Measurements from ENCODE around the gene HBEGF. TPM values are rescaled to one million over a fixed set of nuclear protein-coding genes. Genes with fewer than 3 reads are reported as not detected.

HBEGF gene
- total and polyA plus RNA-seq, 10 donors = 1.2 to 16.2 (median 6.9) TPM

- Histone ChIP-seq H3K4me1 (peaks cover 0 to 32% (median 18%) of the 10 kb centered on the region in 6 donors), H3K9me3 (no peaks in the 10 kb centered on the region), H3K27me3 (replicated peaks in 1 of 7) (no peaks in the 10 kb centered on the region), H3K27ac (peak overlapping the region in 7 of 8 donors; percentile 21 to 74 (median 66)), H3K4me3 (no peak overlapping the region), H3K36me3 (no peaks in the 10 kb centered on the region)
- TF ChIP-seq POLR2AphosphoS5 (IDR thresholded peaks at IDR 0.05) = peak in 1 of 3 donors; percentile 57
- TF ChIP-seq CTCF (IDR thresholded peaks at IDR 0.05 in 8 of 11, conservative IDR thresholded peaks at IDR 0.05 in 3 of 11) = no peak
- DNase-seq = no peak
- intact Hi-C loops (cut with DNase I; ENCODE audit: low total_unique reads) = no loop called here
- WGBS, 5 donors = 12 to 17% (median 16%) methylated on average over 4 of the region's 4 CpGs
Observed at GRCh38 chr5:140312067-140312790, 34.2 kb downstream of the HBEGF start.

DNA sequence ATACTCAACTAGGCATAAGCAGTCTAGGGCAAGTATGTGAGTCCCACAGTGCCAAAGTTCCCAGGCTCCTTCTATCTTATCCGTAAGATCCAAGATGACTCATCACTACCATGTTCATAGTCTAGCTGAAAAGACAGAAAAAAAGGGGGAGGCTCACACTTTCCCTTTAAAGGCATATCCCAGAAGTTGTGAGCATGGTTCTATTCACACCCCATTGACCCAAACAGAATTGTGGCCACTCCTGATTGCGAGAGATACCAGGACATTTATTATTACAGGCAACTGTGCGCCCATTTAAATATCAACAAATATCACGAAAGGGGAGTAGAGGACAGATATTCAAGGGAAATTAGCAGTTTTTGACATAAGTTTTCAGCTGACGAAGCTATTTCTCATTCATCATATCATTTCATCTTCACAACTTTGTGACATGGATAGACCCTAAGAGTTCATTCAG lies 35.4 kb downstream of the HBEGF start:
- 87 to 92% (median 89%) methylated on average over 5 of the region's 5 CpGs for WGBS, 5 donors
- Histone ChIP-seq H3K4me1 (peaks cover 0 to 32% (median 18%) of the 10 kb centered on the region in 6 donors), H3K36me3 (no peaks in the 10 kb centered on the region), H3K9me3 (no peaks in the 10 kb centered on the region), H3K27ac (peak overlapping the region in 3 of 8 donors; percentile 51 to 67 (median 66)), H3K27me3 (replicated peaks in 1 of 7) (no peaks in the 10 kb centered on the region), H3K4me3 (no peak overlapping the region)
- no peak for DNase-seq
- TF ChIP-seq POLR2A (IDR thresholded peaks at IDR 0.05) (no peak), CTCF (IDR thresholded peaks at IDR 0.05 in 8 of 11, conservative IDR thresholded peaks at IDR 0.05 in 3 of 11) (no peak), POLR2AphosphoS5 (IDR thresholded peaks at IDR 0.05) (no peak)
- intact Hi-C loops (cut with DNase I; ENCODE audit: low total_unique reads) = no loop called here

DNA sequence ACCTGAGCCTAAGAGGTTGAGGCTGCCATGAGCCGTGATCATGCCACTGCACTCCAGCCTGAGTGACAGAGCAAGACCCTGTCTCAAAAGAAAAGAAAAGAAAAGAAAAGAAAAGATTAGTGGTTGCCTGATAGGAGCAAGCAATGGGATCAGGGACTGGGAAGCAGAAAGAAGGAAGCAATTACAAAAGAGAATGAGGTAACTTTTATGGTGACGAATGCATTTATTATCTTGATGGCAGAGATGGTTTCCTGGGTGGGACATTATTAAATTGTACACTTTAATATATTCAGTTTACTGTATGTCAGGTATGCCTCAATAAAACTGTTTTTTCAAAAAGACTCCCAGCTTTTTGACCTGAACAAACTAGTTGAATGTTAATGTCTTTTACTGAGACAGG lies 36.0 kb downstream of the HBEGF start:
- DNase-seq = no peak
- Histone ChIP-seq H3K4me3 (no peak overlapping the region), H3K36me3 (no peaks in the 10 kb centered on the region), H3K27ac (no peak overlapping the region), H3K4me1 (peaks cover 0 to 32% (median 18%) of the 10 kb centered on the region in 6 donors), H3K27me3 (replicated peaks in 1 of 7) (no peaks in the 10 kb centered on the region), H3K9me3 (no peaks in the 10 kb centered on the region)
- intact Hi-C loops (cut with DNase I; ENCODE audit: low total_unique reads) = no loop called here
- WGBS, 5 donors = 66 to 83% (median 70%) methylated on average over 2 of the region's 2 CpGs
- TF ChIP-seq CTCF (IDR thresholded peaks at IDR 0.05 in 8 of 11, conservative IDR thresholded peaks at IDR 0.05 in 3 of 11) (no peak), POLR2AphosphoS5 (IDR thresholded peaks at IDR 0.05) (no peak), POLR2A (IDR thresholded peaks at IDR 0.05) (no peak)

GRCh38 chr5:140309706-140310249 lies 36.6 kb downstream of the HBEGF start:
- no peaks in the 10 kb centered on the region for H3K36me3 ChIP-seq
- H3K27me3 ChIP-seq (replicated peaks in 1 of 7) = no peaks in the 10 kb centered on the region
- no peak overlapping the region for H3K4me3 ChIP-seq
- WGBS, 5 donors = 88 to 95% (median 90%) methylated on average over 3 of the region's 3 CpGs
- TF ChIP-seq POLR2AphosphoS5 (IDR thresholded peaks at IDR 0.05) = no peak
- TF ChIP-seq CTCF (IDR thresholded peaks at IDR 0.05 in 8 of 11, conservative IDR thresholded peaks at IDR 0.05 in 3 of 11) = no peak
- no peak for TF ChIP-seq POLR2A (IDR thresholded peaks at IDR 0.05)
- peaks cover 0 to 32% (median 18%) of the 10 kb centered on the region in 6 donors for H3K4me1 ChIP-seq
- intact Hi-C loops (cut with DNase I; ENCODE audit: low total_unique reads) = no loop called here
- no peaks in the 10 kb centered on the region for H3K9me3 ChIP-seq
- H3K27ac ChIP-seq = no peak overlapping the region
- DNase-seq = no peak
